ENCODE results near the gene ANKRD27. TPM values are rescaled to one million over a fixed set of nuclear protein-coding genes. Genes with fewer than 3 reads are reported as not detected.
"Not testable (repeated sequence)": the region's sequence is repeated elsewhere in the genome, so short reads cannot be mapped to it uniquely, and the experiment has no call there.

Gene ANKRD27
- 16.7 TPM for polyA plus RNA-seq (2013, experiment 1 of 2; ENCODE audit: insufficient read length)
- polyA plus RNA-seq (2013, experiment 2 of 2; ENCODE audit: insufficient read length) = 16.7 TPM

DNA sequence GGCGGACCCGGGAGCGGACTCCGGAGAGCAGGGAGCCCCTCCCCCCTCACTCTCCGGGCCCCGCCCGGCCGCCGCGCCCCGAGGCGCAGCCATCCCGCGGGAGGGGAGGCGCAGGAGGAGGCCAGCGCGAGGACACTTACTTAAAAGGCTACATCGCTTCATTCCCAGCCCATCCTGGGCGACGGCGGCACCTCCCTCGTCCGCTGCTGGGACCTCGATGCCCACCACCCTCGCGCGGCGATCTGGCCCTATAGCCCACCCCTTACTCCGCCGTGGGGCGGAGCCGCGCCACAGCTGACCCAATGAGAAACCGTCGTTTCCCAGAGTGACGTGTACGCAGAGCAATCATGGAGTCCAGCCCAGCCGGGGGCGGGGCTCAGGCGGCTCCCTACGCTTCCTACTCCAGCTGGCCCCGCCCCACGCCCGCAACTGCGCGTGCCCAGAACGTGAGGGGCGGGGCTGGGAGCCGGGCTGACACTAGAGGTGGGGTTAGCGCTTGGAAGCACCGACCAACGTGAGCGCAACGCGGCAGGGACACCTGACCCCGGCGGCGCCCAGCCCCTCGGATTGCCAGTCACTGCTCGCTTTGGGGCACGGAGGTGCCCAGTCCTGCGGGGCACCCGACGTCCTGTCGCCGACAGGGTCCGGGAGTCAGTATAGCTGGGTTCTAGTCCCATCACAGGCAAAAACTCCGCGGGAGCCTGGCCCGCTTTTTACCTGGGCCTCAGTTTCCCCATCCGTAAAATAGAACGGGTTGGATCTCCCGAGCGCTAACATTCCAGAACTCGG is at the start of gene ANKRD27:
Gene ANKRD27, minus strand, starts transcription at position 250 of the 789 bp plus-strand sequence. CDS start 16,165 bp downstream, outside the sequence.
- DNase-seq = peak; percentile 96

- DNase-seq = no peak
Measured at GRCh38 chr19:32720936-32721250, 45.9 kb upstream of the ANKRD27 start.

DNA sequence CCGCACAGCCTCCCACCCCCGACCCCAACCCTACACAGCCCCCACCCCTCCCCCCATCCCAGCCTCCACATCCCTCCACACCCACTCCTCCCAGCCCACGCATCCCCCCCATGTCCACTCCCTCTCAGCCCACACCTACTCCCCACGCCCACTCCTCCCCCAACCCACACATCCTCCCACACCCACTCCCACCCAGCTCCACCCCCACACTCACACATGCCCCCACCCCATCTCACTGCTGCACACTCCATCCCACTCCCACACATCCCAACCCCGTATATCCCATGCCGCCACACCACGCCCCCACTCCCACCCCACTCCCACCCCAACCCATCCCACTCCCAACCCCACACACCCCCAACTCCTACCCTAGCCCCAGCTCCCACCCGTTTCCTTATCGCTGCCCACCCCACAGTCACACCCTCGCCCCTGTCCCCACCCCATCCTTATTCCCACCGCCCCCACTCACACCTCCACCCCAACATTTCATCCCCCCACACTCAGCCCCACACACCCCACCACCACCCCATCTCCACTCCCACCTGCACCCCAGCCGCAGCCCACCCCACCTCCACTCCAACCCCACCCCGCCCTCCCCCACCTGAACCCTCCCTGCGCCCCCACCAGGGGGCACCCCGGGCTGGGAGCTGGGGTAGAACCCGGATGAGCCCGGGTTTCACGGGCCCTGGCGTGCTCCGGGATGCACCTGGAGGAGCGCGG is 45.4 kb upstream of the ANKRD27 start:
- no peak for DNase-seq

DNA sequence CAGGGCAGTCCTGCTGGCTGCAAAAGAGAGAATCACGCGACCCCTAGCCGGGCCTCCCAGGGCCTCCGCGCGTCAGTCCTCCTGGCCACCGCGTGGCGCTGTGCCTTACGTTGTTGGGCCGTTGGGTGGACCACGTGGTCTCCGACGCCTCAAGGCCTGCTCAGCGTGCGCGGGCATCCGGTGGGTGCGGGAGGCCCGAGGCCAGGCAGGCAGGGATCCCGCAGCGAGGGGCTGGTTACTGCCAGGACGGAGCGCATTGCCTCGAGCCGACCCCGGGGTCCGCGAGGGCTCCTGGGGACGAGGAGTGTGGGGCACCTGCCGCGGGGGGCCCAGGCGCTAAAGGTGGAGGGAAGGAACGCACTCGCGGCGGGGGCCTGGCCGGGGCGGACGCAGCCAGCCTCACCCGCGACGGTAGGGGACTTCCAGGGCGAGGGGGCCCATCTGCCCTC is 44.7 kb upstream of the ANKRD27 start, which contains the start of gene TDRD12:
Gene TDRD12, plus strand, starts transcription at position 157 of the 449 bp plus-strand sequence. CDS start 306 bp downstream, outside the sequence.
- no peak for DNase-seq

DNA sequence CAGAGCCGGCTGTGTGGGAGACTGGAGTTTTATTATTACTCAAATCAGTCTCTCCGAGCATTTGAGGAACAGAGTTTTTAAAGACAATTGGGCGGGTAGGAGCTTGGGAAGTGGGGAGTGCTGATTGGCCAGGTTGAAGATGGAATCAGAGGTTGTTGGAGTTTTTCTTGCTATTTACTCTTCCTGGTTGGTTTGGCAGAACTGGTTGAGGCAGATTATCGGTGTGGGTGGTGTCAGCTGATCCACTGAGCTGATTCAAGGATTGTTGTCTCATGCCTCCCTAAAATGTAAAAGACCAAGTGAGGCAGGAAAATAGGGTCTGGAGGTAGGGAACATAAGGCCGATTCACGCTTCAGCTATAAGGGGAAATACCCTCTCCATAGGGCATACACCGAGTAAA is 43.3 kb upstream of the ANKRD27 start:
- no peak for DNase-seq

GRCh38 chr19:32717496-32717895 is 42.5 kb upstream of the ANKRD27 start:
- DNase-seq = no peak

- DNase-seq = not testable (repeated sequence)
Measured at GRCh38 chr19:32716203-32716602, 41.2 kb upstream of the ANKRD27 start.

- no peak for DNase-seq
Measured at GRCh38 chr19:32711747-32712146, 36.8 kb upstream of the ANKRD27 start.

- no peak for DNase-seq
Measured at GRCh38 chr19:32709032-32709431, 34.1 kb upstream of the ANKRD27 start.

GRCh38 chr19:32708457-32708856 is 33.5 kb upstream of the ANKRD27 start:
- no peak for DNase-seq

GRCh38 chr19:32704006-32704405 is 29.0 kb upstream of the ANKRD27 start:
- DNase-seq = not testable (repeated sequence)

DNA sequence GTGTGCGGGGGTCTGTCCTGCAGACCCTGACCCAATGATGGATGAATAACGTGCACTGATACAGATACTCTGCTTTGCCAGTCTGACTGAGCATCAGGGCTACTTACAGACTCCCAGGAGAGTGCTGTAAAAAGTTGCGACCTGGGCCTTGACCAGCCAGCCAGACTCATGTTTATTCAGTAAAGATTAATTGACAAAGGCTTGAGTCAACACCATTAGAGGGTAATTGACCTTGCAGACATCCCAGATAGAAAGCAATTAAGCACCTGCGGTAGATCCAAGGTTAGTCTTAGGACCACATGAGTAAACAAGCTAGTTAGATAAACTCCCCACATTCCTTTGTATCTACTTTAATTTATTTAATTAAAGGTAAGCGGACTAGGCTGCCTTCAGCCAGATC is 27.0 kb upstream of the ANKRD27 start:
- DNase-seq = no peak

DNA sequence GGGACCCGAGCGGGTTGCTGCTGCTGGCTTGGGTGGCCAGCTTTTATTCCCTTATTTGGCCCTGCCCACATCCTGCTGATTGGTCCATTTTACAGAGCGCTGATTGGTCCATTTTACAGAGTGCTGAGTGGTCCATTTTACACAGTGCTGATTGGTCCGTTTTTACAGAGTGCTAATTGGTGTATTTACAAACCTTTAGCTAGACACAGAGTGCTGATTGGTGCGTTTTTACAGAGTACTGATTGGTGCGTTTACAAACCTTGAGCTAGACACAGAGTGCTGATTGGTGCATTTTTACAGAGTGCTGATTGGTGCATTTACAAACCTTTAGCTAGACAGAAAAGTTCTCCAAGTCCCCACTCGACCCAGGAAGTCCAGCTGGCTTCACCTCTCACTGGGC is 25.1 kb upstream of the ANKRD27 start:
- DNase-seq = not testable (repeated sequence)

GRCh38 chr19:32696771-32697170 is 21.8 kb upstream of the ANKRD27 start:
- not testable (repeated sequence) for DNase-seq

DNA sequence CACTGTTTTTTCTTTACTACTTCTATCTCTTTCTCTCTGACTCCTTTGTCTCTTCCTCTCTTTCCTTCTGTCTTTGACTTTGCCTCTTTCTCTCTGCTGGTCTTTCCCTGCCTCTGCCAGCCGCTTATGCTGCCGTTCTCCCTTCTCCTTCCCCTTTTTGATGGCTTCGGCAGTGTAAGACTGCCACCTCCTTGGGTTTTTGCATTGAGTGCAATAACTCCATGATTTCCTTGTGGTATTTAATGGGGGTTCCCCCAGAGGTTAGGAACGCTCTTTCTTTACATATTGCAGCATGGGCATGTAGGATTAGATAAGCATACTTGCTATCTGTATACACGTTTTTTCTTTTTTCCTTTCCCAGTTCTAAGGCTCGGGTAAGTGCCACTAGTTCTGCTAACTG is 20.5 kb upstream of the ANKRD27 start:
- not testable (repeated sequence) for DNase-seq

- not testable (repeated sequence) for DNase-seq
Measured at GRCh38 chr19:32694851-32695250, 19.9 kb upstream of the ANKRD27 start.

DNA sequence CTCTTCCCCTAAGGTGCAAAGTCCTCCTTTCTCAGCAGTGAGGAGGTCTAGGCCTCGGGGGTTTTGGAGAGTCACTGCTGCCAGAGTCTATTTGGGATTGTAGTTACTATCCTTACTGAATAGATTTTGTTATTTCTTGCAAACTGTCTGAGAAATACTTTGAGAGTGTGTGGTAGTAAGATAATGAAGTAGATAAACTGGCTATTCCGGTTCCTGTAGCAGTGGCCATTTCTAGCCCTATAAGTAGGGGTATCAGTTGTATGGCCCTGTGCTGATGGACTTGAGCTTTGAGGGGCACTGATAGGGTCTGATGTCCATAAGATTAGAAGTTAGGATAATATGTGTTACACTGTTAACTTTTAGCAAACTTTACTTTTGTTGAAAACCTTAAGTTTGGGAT is 19.3 kb upstream of the ANKRD27 start:
- DNase-seq = not testable (repeated sequence)

- not testable (repeated sequence) for DNase-seq
Measured at GRCh38 chr19:32693151-32694108, 18.4 kb upstream of the ANKRD27 start.

DNA sequence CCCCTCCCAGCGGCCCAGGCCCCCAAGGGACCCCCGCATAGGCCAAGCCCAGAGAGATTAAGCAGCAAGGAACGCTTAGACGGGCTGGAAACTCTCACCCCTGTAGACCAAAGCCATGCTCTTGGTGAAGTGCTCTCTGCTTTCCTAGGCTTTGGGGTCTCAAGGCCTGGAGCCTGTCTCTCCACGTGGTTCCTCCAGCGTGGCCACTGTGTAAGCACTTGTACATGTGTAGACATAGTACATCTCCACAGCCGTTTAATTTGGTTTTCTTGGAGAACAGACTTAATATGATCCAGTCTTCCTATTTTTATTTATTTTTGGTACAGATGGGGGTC is 17.7 kb upstream of the ANKRD27 start:
- DNase-seq = no peak

DNA sequence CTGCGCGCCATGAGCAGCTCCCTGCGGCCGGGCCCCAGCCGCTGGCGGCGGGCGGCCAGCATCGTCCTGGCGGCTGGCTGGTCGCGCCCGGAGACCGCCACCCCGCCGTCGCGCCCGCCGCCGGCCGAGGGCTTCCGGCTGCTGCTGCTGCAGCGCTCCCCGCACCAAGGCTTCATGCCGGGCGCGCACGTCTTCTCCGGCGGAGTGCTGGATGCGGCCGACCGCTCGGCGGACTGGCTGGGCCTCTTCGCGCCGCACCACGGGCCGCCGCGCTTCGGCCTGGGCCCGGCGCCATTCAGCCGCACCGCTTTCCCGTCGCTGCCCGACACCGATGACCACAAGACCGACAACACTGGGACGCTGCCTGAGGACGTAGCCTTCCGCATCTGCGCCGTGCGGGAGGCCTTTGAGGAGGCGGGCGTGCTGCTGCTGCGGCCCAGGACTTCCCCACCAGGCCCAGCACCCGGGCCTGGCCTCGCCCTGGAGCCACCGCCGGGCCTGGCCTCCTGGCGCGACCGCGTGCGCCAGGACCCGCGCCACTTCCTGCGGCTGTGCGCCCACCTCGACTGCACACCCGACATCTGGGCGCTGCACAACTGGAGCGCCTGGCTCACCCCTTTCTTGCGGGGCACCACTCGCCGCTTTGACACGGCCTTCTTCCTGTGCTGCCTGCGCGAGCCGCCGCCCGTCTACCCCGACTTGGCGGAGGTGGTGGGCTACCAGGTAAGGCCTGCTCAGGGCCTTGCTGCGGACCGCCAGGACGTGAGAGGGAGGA is 17.2 kb upstream of the ANKRD27 start:
- DNase-seq = peak; percentile 69

- DNase-seq = peak; percentile 90
Measured at GRCh38 chr19:32691291-32691951, 16.4 kb upstream of the ANKRD27 start, which contains the start of gene NUDT19. NUDT19 (plus strand) TSS chr19:32691821; CDS start chr19:32691961, 140 bp downstream.

Measured in fibroblast of skin of back (primary cell).